ENCODE results near the gene AHDC1. TPM values are rescaled to one million over a fixed set of nuclear protein-coding genes. Genes with fewer than 3 reads are reported as not detected.
A peak's percentile ranks its signal among the peaks of the same experiment; 100 is the strongest.
"Not testable (repeated sequence)": the region's sequence is repeated elsewhere in the genome, so short reads cannot be mapped to it uniquely, and the experiment has no call there.

AHDC1 gene
- total RNA-seq, 4 donors from 2014 or later = 37.7 to 63.0 (median 52.5) TPM

DNA sequence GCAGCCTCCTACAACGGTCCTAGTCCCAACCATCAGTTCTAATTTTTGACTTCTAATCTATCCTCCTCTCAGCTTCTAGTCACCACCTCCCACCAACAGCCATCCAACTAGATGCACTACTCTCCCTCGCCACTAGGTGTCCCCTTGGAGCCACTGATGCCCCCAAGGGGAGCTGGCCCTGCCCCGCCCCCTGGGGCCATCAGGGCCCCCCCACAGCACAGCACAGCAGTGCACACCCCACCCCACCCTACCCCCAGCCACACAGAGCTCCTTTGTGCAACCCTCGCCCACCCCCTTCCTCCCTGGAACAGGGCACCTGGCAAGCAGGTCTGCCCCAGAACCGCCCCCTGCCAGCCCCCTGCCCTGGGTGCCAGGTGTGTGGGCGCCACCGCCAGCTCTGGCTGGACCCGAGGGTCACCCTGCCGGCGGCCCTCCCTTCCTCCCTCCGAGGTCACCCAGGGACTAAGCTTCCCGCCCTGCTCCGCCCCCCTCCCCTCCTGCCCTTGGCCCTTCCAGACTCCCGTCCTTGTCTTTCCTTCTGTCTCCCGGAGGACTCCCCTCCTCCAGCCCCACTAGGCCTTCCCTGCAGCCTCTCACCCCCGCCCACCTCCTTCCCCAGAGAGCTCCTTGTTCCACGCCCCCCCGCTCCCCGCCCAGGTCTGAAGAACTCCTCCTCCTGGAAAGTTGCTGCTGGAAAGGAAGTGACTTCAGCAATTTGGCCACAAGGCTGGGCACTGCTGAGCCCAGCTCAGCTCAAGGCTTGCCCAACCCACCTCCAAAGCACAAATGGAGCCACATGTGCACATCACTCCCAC, 47.0 kb downstream of the AHDC1 start:
- 4 to 10% methylated on average over 16 to 19 of the region's 19 CpGs for WGBS, 2 donors
- TF ChIP-seq, protein P1, sequence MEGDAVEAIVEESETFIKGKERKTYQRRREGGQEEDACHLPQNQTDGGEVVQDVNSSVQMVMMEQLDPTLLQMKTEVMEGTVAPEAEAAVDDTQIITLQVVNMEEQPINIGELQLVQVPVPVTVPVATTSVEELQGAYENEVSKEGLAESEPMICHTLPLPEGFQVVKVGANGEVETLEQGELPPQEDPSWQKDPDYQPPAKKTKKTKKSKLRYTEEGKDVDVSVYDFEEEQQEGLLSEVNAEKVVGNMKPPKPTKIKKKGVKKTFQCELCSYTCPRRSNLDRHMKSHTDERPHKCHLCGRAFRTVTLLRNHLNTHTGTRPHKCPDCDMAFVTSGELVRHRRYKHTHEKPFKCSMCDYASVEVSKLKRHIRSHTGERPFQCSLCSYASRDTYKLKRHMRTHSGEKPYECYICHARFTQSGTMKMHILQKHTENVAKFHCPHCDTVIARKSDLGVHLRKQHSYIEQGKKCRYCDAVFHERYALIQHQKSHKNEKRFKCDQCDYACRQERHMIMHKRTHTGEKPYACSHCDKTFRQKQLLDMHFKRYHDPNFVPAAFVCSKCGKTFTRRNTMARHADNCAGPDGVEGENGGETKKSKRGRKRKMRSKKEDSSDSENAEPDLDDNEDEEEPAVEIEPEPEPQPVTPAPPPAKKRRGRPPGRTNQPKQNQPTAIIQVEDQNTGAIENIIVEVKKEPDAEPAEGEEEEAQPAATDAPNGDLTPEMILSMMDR (IDR thresholded peaks at IDR 0.05) = peak in 1 of 3 donors; percentile 71
- no peak for TF ChIP-seq POLR2A (IDR thresholded peaks at IDR 0.05)
- H3K4me3 ChIP-seq (ENCODE audit: low read depth, poor library complexity, severe bottlenecking) = no peak overlapping the region
- intact Hi-C loops (cut with DNase I; ENCODE audit: low total_unique reads) = loop anchor here (5.0 kb wide), 1 partner anchor 45 kb away; the partner anchor contains the start of gene AHDC1
- DNase-seq (ENCODE audit: low spot score in 2 of 2) = peak; percentile 93 to 98

DNA sequence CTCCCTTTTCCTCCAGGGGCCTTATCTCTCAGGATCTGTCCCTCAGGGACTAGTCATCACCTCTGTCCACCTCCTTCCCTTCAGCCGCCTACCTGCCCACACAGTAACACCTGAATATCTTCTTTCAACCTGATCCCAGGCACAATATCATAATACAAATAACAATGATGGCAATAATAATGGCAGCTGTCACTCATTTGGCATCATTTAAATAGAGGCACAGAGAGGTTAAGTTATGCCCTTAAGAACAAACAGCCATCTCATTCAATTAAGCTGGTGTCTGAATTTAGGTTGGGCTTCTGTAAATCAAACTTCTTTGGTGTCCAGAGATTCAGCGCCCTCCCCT, 47.5 kb downstream of the AHDC1 start:
- no peak for DNase-seq (ENCODE audit: low spot score in 2 of 2)
- no peak overlapping the region for H3K4me3 ChIP-seq (ENCODE audit: low read depth, poor library complexity, severe bottlenecking)
- intact Hi-C loops (cut with DNase I; ENCODE audit: low total_unique reads) = loop anchor here (5.0 kb wide), 1 partner anchor 46 kb away; the partner anchor contains the start of gene AHDC1
- WGBS, 2 donors = 53 to 54% methylated on average over 2 of the region's 2 CpGs
- TF ChIP-seq, protein P1 (IDR thresholded peaks at IDR 0.05) = no peak
- TF ChIP-seq POLR2A (IDR thresholded peaks at IDR 0.05) = no peak

DNA sequence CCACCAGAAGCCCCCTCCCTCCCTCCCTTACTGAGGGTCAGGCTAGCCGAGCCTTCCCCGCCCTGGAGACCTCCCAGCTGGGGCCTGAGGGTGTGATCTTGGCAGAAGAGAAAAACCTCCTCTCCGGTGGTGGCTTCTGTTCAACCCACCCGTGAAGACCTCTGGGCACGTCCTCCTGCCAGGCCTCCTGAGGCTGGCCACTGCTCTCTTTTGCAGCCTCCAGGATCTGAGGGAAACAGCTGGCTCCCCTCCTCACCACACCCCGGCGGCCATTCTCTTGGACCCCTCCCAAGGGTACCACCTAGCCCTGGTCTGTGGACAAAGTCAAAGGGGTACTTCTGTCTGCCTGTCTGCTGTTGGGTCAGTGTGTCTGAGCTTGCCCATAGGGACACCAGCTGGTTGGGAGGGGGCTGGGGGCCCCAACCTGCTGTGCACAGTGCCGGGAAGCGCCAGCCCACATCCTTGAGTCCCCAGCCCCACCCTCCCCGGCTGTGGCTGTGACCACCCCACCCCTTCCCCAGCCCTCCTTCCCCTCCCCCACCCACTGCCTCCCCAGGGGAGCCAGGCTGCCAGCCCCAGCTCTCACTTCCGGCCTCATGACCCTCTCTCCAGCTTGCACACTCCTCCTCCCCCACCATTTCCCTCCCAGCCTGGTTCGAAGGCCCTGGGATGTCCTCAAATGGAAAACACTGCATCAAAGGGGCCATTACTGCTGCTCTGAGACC, 48.1 kb downstream of the AHDC1 start:
- no peak for TF ChIP-seq POLR2A (IDR thresholded peaks at IDR 0.05)
- TF ChIP-seq, protein P1 (IDR thresholded peaks at IDR 0.05) = no peak
- 20 to 29% methylated on average over 11 to 12 of the region's 12 CpGs for WGBS, 2 donors
- no peak for DNase-seq (ENCODE audit: low spot score in 2 of 2)
- intact Hi-C loops (cut with DNase I; ENCODE audit: low total_unique reads) = loop anchor here (5.0 kb wide), 1 partner anchor 46 kb away; the partner anchor contains the start of gene AHDC1
- no peak overlapping the region for H3K4me3 ChIP-seq (ENCODE audit: low read depth, poor library complexity, severe bottlenecking)

DNA sequence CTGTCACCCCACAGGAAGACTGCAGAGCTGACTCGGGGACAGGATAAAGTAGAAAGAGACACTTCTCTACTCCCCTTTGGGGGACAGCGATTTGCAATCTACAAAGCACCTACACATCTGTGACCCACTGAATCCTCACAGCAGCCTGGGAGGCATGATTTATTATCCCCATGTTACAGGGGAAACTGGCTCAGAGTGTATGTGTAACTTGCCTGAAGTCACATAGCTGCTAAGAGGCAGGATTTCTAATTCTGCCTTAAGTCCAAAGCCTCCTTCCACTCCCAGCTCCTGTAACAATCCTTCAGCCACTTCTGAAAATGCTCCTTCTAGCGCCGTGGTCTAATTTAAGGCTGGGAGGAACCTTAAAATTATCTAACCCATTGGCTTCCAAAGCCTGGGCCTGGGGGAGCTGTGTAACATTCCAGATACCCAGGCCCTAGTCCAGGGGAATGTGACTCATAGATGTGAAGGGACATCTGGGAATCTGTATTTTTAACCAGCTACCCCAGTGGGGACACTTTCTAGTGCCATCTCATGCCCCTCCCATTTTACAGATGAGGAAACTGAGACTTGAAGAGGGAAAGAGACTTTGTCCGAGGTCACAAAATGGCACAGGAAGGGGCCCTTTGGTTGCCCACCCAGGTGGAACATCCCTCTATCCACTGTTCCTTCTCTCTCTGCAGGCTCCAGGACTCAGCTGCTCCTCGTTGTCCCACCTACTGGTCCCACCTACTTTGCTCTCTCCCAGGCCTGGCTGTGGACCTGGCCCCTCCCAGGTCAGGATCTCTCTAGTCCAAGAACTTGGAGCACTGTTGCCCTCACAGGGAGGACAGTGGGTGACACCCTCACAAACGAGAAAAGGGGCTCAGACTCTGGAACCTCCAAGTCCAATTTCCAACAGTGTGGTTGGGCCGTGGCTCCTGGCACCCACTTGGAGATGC, 48.9 kb downstream of the AHDC1 start:
- TF ChIP-seq POLR2A (IDR thresholded peaks at IDR 0.05) = no peak
- TF ChIP-seq, protein P1 (IDR thresholded peaks at IDR 0.05) = no peak
- no peak for DNase-seq (ENCODE audit: low spot score in 2 of 2)
- no peak overlapping the region for H3K4me3 ChIP-seq (ENCODE audit: low read depth, poor library complexity, severe bottlenecking)
- intact Hi-C loops (cut with DNase I; ENCODE audit: low total_unique reads) = loop anchor here (5.0 kb wide), 1 partner anchor 47 kb away; the partner anchor contains the start of gene AHDC1
- WGBS, 2 donors = 44 to 49% methylated on average over 8 of the region's 8 CpGs

DNA sequence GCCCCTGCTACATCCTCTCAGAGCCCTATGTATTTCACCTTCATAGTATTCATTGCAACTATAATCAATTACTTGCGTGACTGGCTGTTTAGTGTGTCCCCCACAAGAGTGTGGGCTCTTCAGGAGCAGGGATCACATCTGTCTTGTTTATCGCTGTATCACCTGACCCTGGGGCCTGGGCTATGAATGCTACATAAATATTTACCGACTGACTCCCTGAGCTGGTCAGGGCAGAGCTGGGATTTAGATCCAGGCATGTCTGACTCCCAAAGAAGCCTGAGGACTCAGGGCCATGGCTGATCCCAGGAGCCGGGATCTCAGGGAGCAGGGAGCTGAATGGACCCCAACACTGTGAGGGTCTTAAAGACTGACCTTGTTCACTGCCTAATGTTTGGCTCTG, 49.7 kb downstream of the AHDC1 start:
- H3K4me3 ChIP-seq (ENCODE audit: low read depth, poor library complexity, severe bottlenecking) = no peak overlapping the region
- DNase-seq (ENCODE audit: low spot score in 2 of 2) = no peak
- TF ChIP-seq, protein P1 (IDR thresholded peaks at IDR 0.05) = no peak
- no peak for TF ChIP-seq POLR2A (IDR thresholded peaks at IDR 0.05)
- WGBS, 2 donors = 69 to 71% methylated on average over 4 of the region's 4 CpGs
- intact Hi-C loops (cut with DNase I; ENCODE audit: low total_unique reads) = no loop called here

DNA sequence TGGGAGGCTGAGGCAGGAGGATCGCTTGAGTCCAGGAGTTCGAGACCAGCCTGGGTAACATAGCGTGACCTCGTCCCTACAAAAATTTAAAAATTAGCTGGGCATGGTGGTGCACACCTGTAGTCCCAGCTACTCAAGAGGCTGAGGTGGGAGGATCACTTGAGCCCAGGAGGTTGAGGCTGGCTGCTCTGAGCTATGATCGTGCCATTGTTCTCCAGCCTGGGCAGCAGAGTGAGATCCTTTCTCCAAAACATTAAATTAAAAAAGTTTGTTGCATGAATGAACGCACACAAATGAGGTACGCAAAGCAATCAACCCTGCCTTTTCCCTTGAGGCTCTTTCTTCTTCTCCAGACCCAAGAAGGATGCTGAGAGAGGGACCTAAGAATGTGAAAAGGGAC, 50.1 kb downstream of the AHDC1 start:
- DNase-seq (ENCODE audit: low spot score in 2 of 2); H3K4me3 ChIP-seq (ENCODE audit: low read depth, poor library complexity, severe bottlenecking); intact Hi-C loops (cut with DNase I; ENCODE audit: low total_unique reads): not testable (repeated sequence)
- WGBS, 2 donors = 88 to 92% methylated on average over 7 of the region's 7 CpGs
